ENCODE results near the gene PPARG.

- TF ChIP-seq POLR2A (IDR thresholded peaks at IDR 0.05): no peak
- no peak for TF ChIP-seq CTCF (IDR thresholded peaks at IDR 0.05 in 8 of 11, conservative IDR thresholded peaks at IDR 0.05 in 3 of 11)
Measured at GRCh38 chr3:12309716-12310115, 20.8 kb downstream of the PPARG start.

All from spleen (tissue), 7 donors.